Cerebellar cortex (tissue), 1 donor: ENCODE data around the gene POLD1.

Source experiments
- DNase-seq: peaks from one replicate; pipeline ENCODE4 v3.0.0-alpha.2; 2015; ENCODE audit warnings: low spot score

Gene POLD1

DNA sequence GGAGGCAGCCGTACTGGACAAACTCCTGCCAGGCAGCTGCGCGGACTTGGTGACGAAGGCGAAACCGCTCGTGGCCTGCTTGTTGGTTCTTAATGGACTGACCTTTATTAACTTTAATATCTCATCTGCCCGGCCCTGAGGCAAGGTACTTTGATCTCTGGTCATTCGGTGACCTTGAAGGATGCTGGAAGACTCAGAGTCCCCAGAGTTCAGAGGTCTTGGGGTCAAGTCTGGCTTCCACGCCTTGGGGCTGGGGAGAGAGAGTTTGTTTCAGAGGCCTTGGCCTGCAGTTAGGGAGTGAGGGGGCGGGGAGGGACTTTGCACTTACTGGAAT, 82.5 kb downstream of the POLD1 start:
- DNase-seq = no peak

DNA sequence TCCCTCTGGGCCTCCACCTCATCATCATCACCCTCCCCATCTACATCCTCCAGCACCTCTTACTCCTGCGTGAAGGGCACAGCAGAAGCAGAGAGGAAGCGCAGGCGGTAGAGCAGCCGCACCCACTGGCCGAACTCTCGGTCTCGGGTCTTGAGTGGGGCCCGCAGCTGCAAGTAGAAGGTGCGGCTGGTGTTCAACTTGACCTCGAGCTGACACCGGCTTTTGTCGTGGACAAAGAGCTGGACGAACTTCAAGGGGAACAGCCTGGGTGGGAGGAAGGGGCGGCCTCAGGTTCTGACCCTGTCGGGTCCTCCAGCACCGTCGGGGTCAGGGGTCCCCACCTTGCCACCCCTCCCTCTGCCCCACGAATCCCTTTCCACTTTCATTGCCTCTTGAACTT, 83.4 kb downstream of the POLD1 start:
- no peak for DNase-seq
